ENCODE results near the gene UHRF1. TPM values are rescaled to one million over a fixed set of nuclear protein-coding genes. Genes with fewer than 3 reads are reported as not detected.

The UHRF1 gene
- total RNA-seq, 4 donors from 2014 or later = 3.4 to 21.7 (median 11.5) TPM

DNA sequence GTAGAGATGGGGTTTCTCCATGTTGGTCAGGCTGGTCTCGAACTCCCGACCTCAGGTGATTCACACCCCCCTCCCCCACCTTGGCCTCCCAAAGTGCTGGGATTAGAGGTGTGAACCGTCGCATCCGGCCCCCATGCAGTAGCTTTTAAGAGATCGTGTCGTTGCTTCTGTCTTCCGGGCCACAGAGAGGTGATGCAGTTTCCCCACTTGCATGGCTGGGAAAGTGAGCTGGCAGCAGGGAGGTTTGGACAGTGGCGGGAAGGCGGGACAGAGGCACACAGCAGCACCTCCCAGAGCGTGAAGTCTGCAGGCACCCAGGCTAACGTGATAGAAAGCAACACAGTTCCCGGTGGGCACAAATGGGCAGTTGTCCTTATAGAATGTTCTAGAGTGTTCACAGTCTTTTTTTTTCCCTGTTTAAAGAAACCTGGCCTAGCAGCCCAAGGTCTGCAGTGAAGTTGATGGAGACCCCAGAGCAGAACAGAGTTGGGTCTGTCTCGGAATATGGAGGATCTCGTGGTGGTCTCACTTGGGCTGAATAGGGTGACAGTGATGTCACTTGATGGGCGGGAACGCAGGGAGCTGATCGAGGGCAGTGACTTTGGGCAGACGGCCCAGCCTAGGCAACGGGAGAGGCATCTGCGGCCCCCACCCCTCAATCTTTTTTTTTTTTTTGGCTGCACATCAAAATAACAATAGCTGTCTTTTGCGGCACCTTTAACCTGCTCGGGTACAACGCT is 4.9 kb downstream of the UHRF1 start:
- intact Hi-C loops (cut with DNase I) = loop anchor here (5.0 kb wide), 1 partner anchor 37 kb away; no protein-coding TSS in a partner anchor
- H3K9me3 ChIP-seq = no peaks in the 10 kb centered on the region
- no peaks in the 10 kb centered on the region for H3K36me3 ChIP-seq
- peak overlapping the region in 3 of 4 donors; percentile 5 to 53 (median 37) for H3K4me3 ChIP-seq
- DNase-seq = no peak
- WGBS, 2 donors = 74 to 78% methylated on average over 17 to 24 of the region's 24 CpGs
- peak overlapping the region in 3 of 4 donors; percentile 56 to 85 (median 75) for H3K27ac ChIP-seq
- H3K4me1 ChIP-seq = peaks cover 30 to 70% (median 34%) of the 10 kb centered on the region in 3 donors
- peaks cover 0 to 4% (median under 1%) of the 10 kb centered on the region in 4 donors for H3K27me3 ChIP-seq
- TF ChIP-seq POLR2A (IDR thresholded peaks at IDR 0.05) = no peak
- TF ChIP-seq, protein P1, sequence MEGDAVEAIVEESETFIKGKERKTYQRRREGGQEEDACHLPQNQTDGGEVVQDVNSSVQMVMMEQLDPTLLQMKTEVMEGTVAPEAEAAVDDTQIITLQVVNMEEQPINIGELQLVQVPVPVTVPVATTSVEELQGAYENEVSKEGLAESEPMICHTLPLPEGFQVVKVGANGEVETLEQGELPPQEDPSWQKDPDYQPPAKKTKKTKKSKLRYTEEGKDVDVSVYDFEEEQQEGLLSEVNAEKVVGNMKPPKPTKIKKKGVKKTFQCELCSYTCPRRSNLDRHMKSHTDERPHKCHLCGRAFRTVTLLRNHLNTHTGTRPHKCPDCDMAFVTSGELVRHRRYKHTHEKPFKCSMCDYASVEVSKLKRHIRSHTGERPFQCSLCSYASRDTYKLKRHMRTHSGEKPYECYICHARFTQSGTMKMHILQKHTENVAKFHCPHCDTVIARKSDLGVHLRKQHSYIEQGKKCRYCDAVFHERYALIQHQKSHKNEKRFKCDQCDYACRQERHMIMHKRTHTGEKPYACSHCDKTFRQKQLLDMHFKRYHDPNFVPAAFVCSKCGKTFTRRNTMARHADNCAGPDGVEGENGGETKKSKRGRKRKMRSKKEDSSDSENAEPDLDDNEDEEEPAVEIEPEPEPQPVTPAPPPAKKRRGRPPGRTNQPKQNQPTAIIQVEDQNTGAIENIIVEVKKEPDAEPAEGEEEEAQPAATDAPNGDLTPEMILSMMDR (IDR thresholded peaks at IDR 0.05) = no peak

DNA sequence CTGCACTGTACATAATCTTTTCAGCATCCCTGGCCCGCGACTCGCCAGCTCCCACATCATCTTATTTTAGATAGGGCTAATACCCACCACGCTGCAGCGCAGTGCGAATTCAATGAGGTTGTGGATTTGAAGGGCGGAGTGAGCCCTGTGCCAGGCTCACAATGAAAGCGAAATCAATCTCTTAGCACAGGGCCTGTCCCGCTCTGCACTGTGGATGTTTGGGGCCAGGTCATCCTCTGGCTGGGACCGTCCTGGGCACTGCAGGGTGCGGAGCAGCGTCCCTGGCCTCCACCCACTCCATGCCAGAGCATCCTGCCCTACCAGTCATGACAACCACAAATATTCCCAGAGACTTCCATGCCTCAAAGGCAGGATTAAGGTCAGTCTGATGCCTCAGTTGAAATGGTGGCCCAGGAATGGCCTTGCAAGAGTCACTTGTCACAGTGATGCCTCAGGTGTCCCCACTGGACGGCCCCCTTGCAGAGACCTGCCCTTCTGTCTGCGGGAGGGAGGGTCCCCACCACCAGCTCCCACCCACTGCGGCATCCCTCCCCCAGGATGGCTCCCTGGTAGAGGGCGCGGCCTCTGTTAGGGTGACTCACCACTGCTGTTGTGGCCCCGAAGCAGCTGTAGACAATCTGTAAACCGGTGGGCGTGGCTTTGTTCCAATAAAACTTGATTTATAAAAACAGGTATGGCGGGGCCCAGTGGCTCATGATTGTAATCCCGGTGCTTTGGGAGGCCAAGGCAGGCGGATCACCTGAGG is 5.6 kb downstream of the UHRF1 start:
- H3K4me3 ChIP-seq = peak overlapping the region in 3 of 4 donors; percentile 5 to 53 (median 37)
- no peaks in the 10 kb centered on the region for H3K9me3 ChIP-seq
- no peaks in the 10 kb centered on the region for H3K27me3 ChIP-seq
- peaks cover 27 to 63% (median 31%) of the 10 kb centered on the region in 3 donors for H3K4me1 ChIP-seq
- no peaks in the 10 kb centered on the region for H3K36me3 ChIP-seq
- H3K27ac ChIP-seq = peak overlapping the region; percentile 56 to 85 (median 76)
- TF ChIP-seq, protein P1 (IDR thresholded peaks at IDR 0.05) = no peak
- TF ChIP-seq POLR2A (IDR thresholded peaks at IDR 0.05) = no peak
- intact Hi-C loops (cut with DNase I) = loop anchor here (5.0 kb wide), 2 partner anchors 38 to 103 kb away; no protein-coding TSS in a partner anchor
- 53 to 69% methylated on average over 11 of the region's 23 CpGs for WGBS, 2 donors
- DNase-seq = peak; percentile 19

DNA sequence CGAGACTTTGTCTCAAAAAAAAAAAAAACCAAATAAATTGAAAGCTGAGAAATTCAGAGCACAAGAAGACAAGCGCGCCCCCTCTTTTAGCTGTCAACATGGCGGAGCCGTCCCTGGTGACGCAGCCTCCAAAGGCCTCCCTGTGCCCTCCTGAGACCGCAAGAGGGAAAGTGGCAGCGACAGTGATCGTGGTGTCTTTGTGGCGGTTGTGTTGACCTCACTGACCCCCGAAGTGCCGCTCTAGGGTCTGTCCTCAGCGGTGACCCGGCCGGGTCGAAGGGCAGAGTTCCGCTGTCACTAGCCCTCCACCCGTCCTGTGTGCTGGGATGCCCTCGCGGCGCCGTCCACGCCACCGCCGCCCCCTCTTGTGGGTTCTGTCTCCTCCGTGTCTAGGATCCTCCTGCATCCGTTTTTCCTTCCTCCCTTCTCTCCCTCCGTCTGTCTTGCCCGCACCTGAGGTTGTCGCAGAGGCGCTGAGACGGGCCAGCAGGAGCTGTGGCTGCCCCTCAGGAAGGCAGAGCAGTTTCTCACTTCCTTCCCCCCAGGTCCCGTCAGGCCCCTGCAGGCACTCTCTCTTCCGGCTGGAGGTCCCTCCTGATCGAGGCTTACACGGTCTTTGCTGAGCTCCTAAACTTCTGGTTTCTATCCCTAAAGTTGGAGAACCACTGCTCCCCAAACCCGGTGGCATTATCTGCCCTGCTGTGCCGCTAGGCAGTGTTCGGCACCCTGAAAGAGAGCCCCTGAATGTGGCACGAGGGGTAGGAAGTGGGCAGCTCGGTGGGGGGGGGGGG is 7.2 kb downstream of the UHRF1 start:
- 65 to 79% methylated on average over 15 to 18 of the region's 41 CpGs for WGBS, 2 donors
- H3K4me3 ChIP-seq = peak overlapping the region in 3 of 4 donors; percentile 28 to 53 (median 37)
- H3K27ac ChIP-seq = peak overlapping the region; percentile 54 to 85 (median 66)

DNA sequence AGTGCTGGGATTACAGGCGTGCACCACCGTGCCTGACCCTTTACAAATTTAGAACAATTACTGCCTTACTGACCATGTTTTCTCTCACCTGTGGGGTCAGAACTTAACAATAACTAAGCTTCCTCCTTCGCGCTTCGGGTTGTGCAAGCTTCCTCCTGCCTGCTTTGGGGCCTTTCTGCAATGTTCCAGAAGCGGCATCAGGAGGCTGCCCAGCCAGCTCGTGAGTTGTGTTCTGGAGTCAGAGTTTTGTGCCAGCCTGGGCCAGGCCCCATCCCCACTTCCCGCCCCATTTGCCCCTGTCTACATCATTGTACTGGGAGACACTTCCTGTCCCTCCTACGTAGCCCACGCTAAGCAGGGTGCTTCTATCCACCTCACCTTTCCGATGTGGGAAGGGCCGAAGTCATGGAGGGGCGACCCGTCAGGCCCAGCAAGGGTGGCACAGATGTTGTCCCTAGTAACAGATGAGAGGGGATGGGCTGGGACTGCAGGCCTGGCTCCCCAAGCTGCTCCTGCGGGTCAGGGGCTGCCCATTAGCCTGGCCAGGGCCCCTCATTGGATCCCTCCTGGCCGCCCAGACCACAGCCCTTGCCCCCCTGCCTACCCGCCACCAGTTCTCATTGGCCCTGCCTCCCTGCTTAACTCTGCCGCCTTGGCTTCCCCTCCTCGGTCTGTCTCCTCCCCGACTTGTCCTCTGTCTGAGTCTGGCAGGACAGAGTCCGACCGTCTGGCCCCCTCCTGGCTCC is 13.4 kb downstream of the UHRF1 start:
- DNase-seq = no peak
- Histone ChIP-seq H3K9me3 (no peaks in the 10 kb centered on the region), H3K4me3 (no peak overlapping the region), H3K27me3 (no peaks in the 10 kb centered on the region), H3K4me1 (no peaks in the 10 kb centered on the region), H3K27ac (no peak overlapping the region), H3K36me3 (no peaks in the 10 kb centered on the region)
- intact Hi-C loops (cut with DNase I) = no loop called here
- WGBS, 2 donors = 83 to 88% methylated on average over 15 to 17 of the region's 22 CpGs
- no peak for TF ChIP-seq POLR2A (IDR thresholded peaks at IDR 0.05)
- TF ChIP-seq, protein P1 (IDR thresholded peaks at IDR 0.05) = no peak

More for the DNA sequence above, 7.2 kb downstream of the UHRF1 start:
- TF ChIP-seq, protein P1 (IDR thresholded peaks at IDR 0.05) = no peak
- peak in 1 of 4 donors; percentile 42 for TF ChIP-seq POLR2A (IDR thresholded peaks at IDR 0.05)
- H3K27me3 ChIP-seq = no peaks in the 10 kb centered on the region
- no peaks in the 10 kb centered on the region for H3K9me3 ChIP-seq
- H3K36me3 ChIP-seq = no peaks in the 10 kb centered on the region
- no peak for DNase-seq
- peaks cover 14 to 50% (median 20%) of the 10 kb centered on the region in 3 donors for H3K4me1 ChIP-seq
- intact Hi-C loops (cut with DNase I) = loop anchor here (5.0 kb wide), 1 partner anchor 104 kb away; no protein-coding TSS in a partner anchor

Data from esophagus squamous epithelium (tissue), 5 donors.